Esophagus muscularis mucosa (tissue), 4 donors: ENCODE results near the gene CPED1. TPM values are rescaled to one million over a fixed set of nuclear protein-coding genes. Genes with fewer than 3 reads are reported as not detected.

Experiments used
- DNase-seq: peaks from one replicate; pipeline ENCODE4 v3.0.0-alpha.2; 2017; ENCODE audit errors: extremely low spot score
- H3K27ac ChIP-seq, 4 donors: fragments of 200-600 bp; sonication (generic); replicated peaks in 1 of 4; 1 replicate in 3 of 4; 2 replicates in 1 of 4; pipeline ENCODE4 v1.5.1; 2016 to 2019; ENCODE audit warnings: mild to moderate bottlenecking in 1 of 4
- H3K27me3 ChIP-seq, 4 donors: fragments of 200-600 bp; sonication (generic); one replicate each; pipeline versions ENCODE4 v1.5.1 to v1.6.0; 2016 to 2019
- H3K36me3 ChIP-seq, 4 donors: fragments of 200-600 bp; sonication (generic); one replicate each; pipeline ENCODE4 v1.5.1; 2016 to 2019
- H3K4me1 ChIP-seq, 4 donors: fragments of 200-600 bp; sonication (generic); one replicate each; pipeline ENCODE4 v1.5.1; 2016 to 2019
- H3K4me3 ChIP-seq, 4 donors: fragments of 200-600 bp; sonication (generic); 1 replicate in 2 of 4; 2 replicates in 2 of 4; pipeline ENCODE4 v1.5.1; 2016 to 2019; ENCODE audit warnings: mild to moderate bottlenecking in 4 of 4, moderate library complexity in 1 of 4
- H3K9me3 ChIP-seq, 4 donors: fragments of 200-600 bp; sonication (generic); 1 replicate in 3 of 4; 2 replicates in 1 of 4; pipeline ENCODE4 v1.5.1; 2016 to 2019
- EP300 ChIP-seq: sonication (generic); formaldehyde crosslinking; IDR thresholded peaks from one replicate; pipeline ENCODE4 v1.6.1; 2017; ENCODE audit warnings: antibody characterized with exemption
- POLR2A ChIP-seq: fragments of 450-650 bp; IDR thresholded peaks from one replicate; pipeline ENCODE4 v1.6.1; 2017; ENCODE audit warnings: antibody characterized with exemption, moderate library complexity, mild to moderate bottlenecking, low read depth
- POLR2AphosphoS5 ChIP-seq, 2 donors: sonication (generic); formaldehyde crosslinking; IDR thresholded peaks; one replicate each; pipeline ENCODE4 v1.6.1; 2017; ENCODE audit warnings: antibody characterized with exemption in 2 of 2
- WGBS: methylation state at CpG from one replicate; pipeline ENCODE4 v1.1.5; 2018; 5-methylcytosine and 5-hydroxymethylcytosine counted together
- intact Hi-C: fragments of 100-400 bp; cut with DNase I; formaldehyde crosslinking; loops from one replicate; pipeline ENCODE4 v1.15.1; 2023
- total RNA-seq, 4 donors: library from RNA; depleted of rRNA; stranded (reverse); fragments of >200 nt; gene quantifications; one replicate each; pipeline versions ENCODE4 v1.1.0 to v1.2.1, GENCODE V29; 2016
- TF ChIP-seq, protein P1 (sequence below), 3 experiments: fragments of 200-600 bp in 2 of 3; fragments of 450-650 bp in 1 of 3; sonication (generic) in 2 of 3; IDR thresholded peaks; one replicate each; pipeline ENCODE4 v1.5.1; 2017 to 2019; ENCODE audit warnings: antibody characterized with exemption in 3 of 3, mild to moderate bottlenecking in 2 of 3, moderate library complexity in 1 of 3

The CPED1 gene
- total RNA-seq, 4 donors from 2014 or later: 28.1 to 81.8 (median 32.0) TPM

GRCh38 chr7:121012919-121013318 lies 24.4 kb downstream of the CPED1 start:
- no peak for TF ChIP-seq POLR2A
- TF ChIP-seq, protein P1, sequence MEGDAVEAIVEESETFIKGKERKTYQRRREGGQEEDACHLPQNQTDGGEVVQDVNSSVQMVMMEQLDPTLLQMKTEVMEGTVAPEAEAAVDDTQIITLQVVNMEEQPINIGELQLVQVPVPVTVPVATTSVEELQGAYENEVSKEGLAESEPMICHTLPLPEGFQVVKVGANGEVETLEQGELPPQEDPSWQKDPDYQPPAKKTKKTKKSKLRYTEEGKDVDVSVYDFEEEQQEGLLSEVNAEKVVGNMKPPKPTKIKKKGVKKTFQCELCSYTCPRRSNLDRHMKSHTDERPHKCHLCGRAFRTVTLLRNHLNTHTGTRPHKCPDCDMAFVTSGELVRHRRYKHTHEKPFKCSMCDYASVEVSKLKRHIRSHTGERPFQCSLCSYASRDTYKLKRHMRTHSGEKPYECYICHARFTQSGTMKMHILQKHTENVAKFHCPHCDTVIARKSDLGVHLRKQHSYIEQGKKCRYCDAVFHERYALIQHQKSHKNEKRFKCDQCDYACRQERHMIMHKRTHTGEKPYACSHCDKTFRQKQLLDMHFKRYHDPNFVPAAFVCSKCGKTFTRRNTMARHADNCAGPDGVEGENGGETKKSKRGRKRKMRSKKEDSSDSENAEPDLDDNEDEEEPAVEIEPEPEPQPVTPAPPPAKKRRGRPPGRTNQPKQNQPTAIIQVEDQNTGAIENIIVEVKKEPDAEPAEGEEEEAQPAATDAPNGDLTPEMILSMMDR (IDR thresholded peaks at IDR 0.05): no peak
- TF ChIP-seq POLR2AphosphoS5 (IDR thresholded peaks at IDR 0.05): no peak
- no peak for TF ChIP-seq EP300
- Histone ChIP-seq H3K4me3 (no peak overlapping the region), H3K36me3 (no peaks in the 10 kb centered on the region), H3K4me1 (peaks cover 22 to 35% (median 29%) of the 10 kb centered on the region in 4 donors), H3K27ac (no peak overlapping the region), H3K27me3 (no peaks in the 10 kb centered on the region), H3K9me3 (no peaks in the 10 kb centered on the region)
- DNase-seq: no peak
- WGBS: 40% methylated on average over 2 of the region's 2 CpGs
- intact Hi-C loops: no loop called here

- Histone ChIP-seq H3K9me3 (no peaks in the 10 kb centered on the region), H3K4me1 (peaks cover 30 to 54% (median 47%) of the 10 kb centered on the region in 4 donors)
- intact Hi-C loops: no loop called here
Measured at GRCh38 chr7:121015560-121015959, 27.0 kb downstream of the CPED1 start.

DNA sequence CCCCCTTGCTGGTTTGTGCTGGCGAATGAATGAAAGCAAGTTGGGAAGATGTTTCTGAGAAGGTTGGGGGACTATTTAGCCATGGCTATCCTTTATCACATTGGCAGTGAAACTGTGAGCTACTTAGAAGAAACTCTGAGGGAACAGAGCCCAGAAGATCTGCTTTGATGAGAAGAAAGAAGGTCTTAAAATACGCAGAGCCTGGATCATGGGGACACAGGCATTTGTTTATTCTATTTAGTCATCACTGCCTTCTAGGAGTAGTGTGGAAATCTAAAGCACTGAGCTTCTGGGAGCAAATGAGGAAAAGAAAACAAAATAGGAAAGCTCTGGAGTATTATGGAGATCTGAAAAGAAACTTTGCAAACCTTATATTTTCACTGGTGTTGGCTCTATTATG lies 28.5 kb downstream of the CPED1 start:
- peaks cover 41 to 59% (median 54%) of the 10 kb centered on the region in 4 donors for H3K4me1 ChIP-seq

More at GRCh38 chr7:121015560-121015959, 27.0 kb downstream of the CPED1 start:
- no peaks in the 10 kb centered on the region for H3K27me3 ChIP-seq
- 97% methylated on average over 4 of the region's 4 CpGs for WGBS
- no peak overlapping the region for H3K4me3 ChIP-seq
- H3K36me3 ChIP-seq: no peaks in the 10 kb centered on the region
- no peak overlapping the region for H3K27ac ChIP-seq
- no peak for DNase-seq
- no peak for TF ChIP-seq EP300
- no peak for TF ChIP-seq POLR2A
- TF ChIP-seq, protein P1 (IDR thresholded peaks at IDR 0.05): no peak
- TF ChIP-seq POLR2AphosphoS5 (IDR thresholded peaks at IDR 0.05): no peak

GRCh38 chr7:121017586-121017985 lies 29.1 kb downstream of the CPED1 start:
- H3K4me3 ChIP-seq: no peak overlapping the region
- H3K9me3 ChIP-seq: no peaks in the 10 kb centered on the region
- H3K27me3 ChIP-seq: no peaks in the 10 kb centered on the region
- DNase-seq: no peak
- peak overlapping the region in 2 of 4 donors; percentile 22 to 48 for H3K27ac ChIP-seq
- intact Hi-C loops: no loop called here
- no peak for TF ChIP-seq POLR2A
- no peak for TF ChIP-seq EP300
- no peak for TF ChIP-seq POLR2AphosphoS5 (IDR thresholded peaks at IDR 0.05)
- TF ChIP-seq, protein P1 (IDR thresholded peaks at IDR 0.05): no peak
- 81% methylated on average over 1 of the region's 1 CpG for WGBS
- peaks cover 36 to 57% (median 47%) of the 10 kb centered on the region in 4 donors for H3K4me1 ChIP-seq
- no peaks in the 10 kb centered on the region for H3K36me3 ChIP-seq

More for the DNA sequence above, 28.5 kb downstream of the CPED1 start:
- 74% methylated on average over 2 of the region's 2 CpGs for WGBS
- peak overlapping the region in 3 of 4 donors; percentile 22 to 48 (median 35) for H3K27ac ChIP-seq
- H3K36me3 ChIP-seq: no peaks in the 10 kb centered on the region
- H3K9me3 ChIP-seq: no peaks in the 10 kb centered on the region
- intact Hi-C loops: no loop called here
- H3K4me3 ChIP-seq: no peak overlapping the region
- H3K27me3 ChIP-seq: no peaks in the 10 kb centered on the region
- TF ChIP-seq POLR2A (no peak), EP300 (no peak), POLR2AphosphoS5 (IDR thresholded peaks at IDR 0.05) (peak; percentile 9 to 20)
- TF ChIP-seq, protein P1 (IDR thresholded peaks at IDR 0.05): no peak
- no peak for DNase-seq

- intact Hi-C loops: no loop called here
- peak overlapping the region; percentile 20 to 40 (median 22) for H3K27ac ChIP-seq
- H3K36me3 ChIP-seq: no peaks in the 10 kb centered on the region
- H3K4me1 ChIP-seq: peaks cover 38 to 61% (median 52%) of the 10 kb centered on the region in 4 donors
- H3K9me3 ChIP-seq: no peaks in the 10 kb centered on the region
- 64% methylated on average over 2 of the region's 2 CpGs for WGBS
- no peak for DNase-seq
- H3K27me3 ChIP-seq: no peaks in the 10 kb centered on the region
- no peak overlapping the region for H3K4me3 ChIP-seq
- no peak for TF ChIP-seq POLR2A
- no peak for TF ChIP-seq POLR2AphosphoS5 (IDR thresholded peaks at IDR 0.05)
- TF ChIP-seq, protein P1 (IDR thresholded peaks at IDR 0.05): no peak
- no peak for TF ChIP-seq EP300
Measured at GRCh38 chr7:121019018-121019417, 30.5 kb downstream of the CPED1 start.
